Subcutaneous abdominal adipose tissue (tissue), 5 donors: Measurements from ENCODE around the gene UBE2D3.
"Not testable (repeated sequence)": the region's sequence is repeated elsewhere in the genome, so short reads cannot be mapped to it uniquely, and the experiment has no call there.

Experiments
- H3K27ac ChIP-seq: one replicate; pipeline ENCODE4 v1.7.0; 2013; ENCODE audit warnings: low read depth, mild to moderate bottlenecking, inconsistent platforms, low read length, moderate library complexity
- H3K27me3 ChIP-seq, 5 donors: one replicate each; pipeline ENCODE4 v1.7.0; 2013; ENCODE audit warnings: low read length in 5 of 5, inconsistent platforms in 1 of 5; ENCODE audit not compliant: control insufficient read depth in 5 of 5, insufficient read depth in 4 of 5
- H3K36me3 ChIP-seq, 5 donors: one replicate each; pipeline ENCODE4 v1.7.0; 2013; ENCODE audit warnings: low read length in 5 of 5; ENCODE audit not compliant: control insufficient read depth in 5 of 5, insufficient read depth in 5 of 5
- H3K4me1 ChIP-seq, 5 donors: one replicate each; pipeline ENCODE4 v1.7.0; 2013; ENCODE audit warnings: low read length in 5 of 5, mild to moderate bottlenecking in 3 of 5, moderate library complexity in 1 of 5; ENCODE audit not compliant: control insufficient read depth in 5 of 5, insufficient read depth in 5 of 5
- H3K4me3 ChIP-seq, 5 donors: one replicate each; pipeline ENCODE4 v1.7.0; 2013; ENCODE audit warnings: low read length in 5 of 5, low read depth in 1 of 5
- H3K9ac ChIP-seq, 5 donors: one replicate each; pipeline ENCODE4 v1.7.0; 2013; ENCODE audit warnings: low read length in 5 of 5, mild to moderate bottlenecking in 4 of 5, moderate library complexity in 3 of 5
- H3K9me3 ChIP-seq, 5 donors: one replicate each; pipeline ENCODE4 v1.7.0; 2013; ENCODE audit warnings: low read length in 5 of 5; ENCODE audit not compliant: control insufficient read depth in 5 of 5
- donor health status: healthy.
- donor health status: healthy.
- donor health status: healthy.
- donor health status: healthy.
- donor health status: healthy.

UBE2D3 gene

GRCh38 chr4:102823464-102823863, 3.9 kb downstream of the UBE2D3 start:
- peak overlapping the region; percentile 55 to 100 (median 98) for H3K4me3 ChIP-seq
- peaks cover 2 to 72% (median 61%) of the 10 kb centered on the region in 5 donors for H3K4me1 ChIP-seq
- H3K36me3 ChIP-seq, result peaks cover 0 to 2% (median 0%) of the 10 kb centered on the region in 5 donors
- no peaks in the 10 kb centered on the region for H3K27me3 ChIP-seq
- H3K27ac ChIP-seq, result peak overlapping the region; percentile 100
- no peaks in the 10 kb centered on the region for H3K9me3 ChIP-seq
- peak overlapping the region in 4 of 5 donors; percentile 39 to 100 (median 72) for H3K9ac ChIP-seq

DNA sequence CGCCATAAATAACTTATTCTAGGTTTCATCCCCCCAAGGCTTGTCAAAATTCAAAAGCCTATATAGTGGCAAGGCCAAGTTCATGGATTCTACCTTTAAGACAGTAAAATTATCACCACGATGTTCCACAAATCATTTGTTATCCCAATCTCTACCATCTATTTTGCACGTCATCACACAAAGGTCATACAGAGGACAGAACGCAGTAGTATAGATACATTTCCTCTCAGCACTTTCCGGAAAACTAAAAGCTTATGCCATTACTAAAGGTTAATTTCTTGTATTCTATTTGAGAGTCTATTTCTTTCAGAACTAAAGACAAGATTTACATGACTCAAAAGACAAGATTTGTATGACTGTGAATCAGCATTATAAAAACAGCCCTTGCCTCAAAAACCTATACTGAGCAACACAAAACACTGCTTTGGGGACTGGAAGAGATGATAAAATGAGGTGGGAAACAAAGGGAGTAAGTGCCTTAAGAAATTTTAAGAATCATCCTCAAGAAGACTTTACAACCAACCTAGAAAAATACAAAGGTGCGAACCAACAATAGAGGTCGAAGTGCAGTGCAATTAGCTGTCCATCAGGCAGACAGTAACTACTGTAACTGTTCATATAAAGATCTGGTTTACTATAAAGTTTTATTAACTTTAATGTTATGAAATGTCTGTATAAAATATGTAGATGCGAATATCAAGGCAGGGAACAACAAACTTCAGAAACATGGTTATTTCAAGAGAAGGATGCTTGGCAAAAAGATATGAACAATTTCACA, 7.6 kb downstream of the UBE2D3 start:
- peaks cover 0 to 2% (median 0%) of the 10 kb centered on the region in 5 donors for H3K36me3 ChIP-seq
- no peaks in the 10 kb centered on the region for H3K9me3 ChIP-seq
- peak overlapping the region in 1 of 5 donors; percentile 24 for H3K9ac ChIP-seq
- H3K4me1 ChIP-seq, result peaks cover 14 to 90% (median 88%) of the 10 kb centered on the region in 5 donors
- H3K27ac ChIP-seq, result peak overlapping the region; percentile 80
- H3K4me3 ChIP-seq, result peak overlapping the region in 1 of 5 donors; percentile 9
- H3K27me3 ChIP-seq, result no peaks in the 10 kb centered on the region

GRCh38 chr4:102819100-102819499, 8.3 kb downstream of the UBE2D3 start:
- peaks cover 14 to 84% (median 82%) of the 10 kb centered on the region in 5 donors for H3K4me1 ChIP-seq
- not testable (repeated sequence) for H3K27me3 ChIP-seq, H3K9me3 ChIP-seq, H3K9ac ChIP-seq, H3K36me3 ChIP-seq
- H3K4me3 ChIP-seq, result peak overlapping the region in 1 of 5 donors; percentile 9
- H3K27ac ChIP-seq, result peak overlapping the region; percentile 80

GRCh38 chr4:102817613-102818268, 9.6 kb downstream of the UBE2D3 start:
- Histone ChIP-seq H3K9me3 (no peaks in the 10 kb centered on the region), H3K4me1 (peaks cover 14 to 83% (median 76%) of the 10 kb centered on the region in 5 donors), H3K36me3 (no peaks in the 10 kb centered on the region), H3K4me3 (peak overlapping the region in 3 of 5 donors; percentile 11 to 44 (median 17)), H3K27ac (peak overlapping the region; percentile 80), H3K27me3 (no peaks in the 10 kb centered on the region), H3K9ac (peak overlapping the region in 3 of 5 donors; percentile 1 to 59 (median 12))

GRCh38 chr4:102817021-102817605, 10.2 kb downstream of the UBE2D3 start:
- Histone ChIP-seq H3K36me3 (peaks cover 0 to 3% (median 0%) of the 10 kb centered on the region in 5 donors), H3K27ac (peak overlapping the region; percentile 80)

DNA sequence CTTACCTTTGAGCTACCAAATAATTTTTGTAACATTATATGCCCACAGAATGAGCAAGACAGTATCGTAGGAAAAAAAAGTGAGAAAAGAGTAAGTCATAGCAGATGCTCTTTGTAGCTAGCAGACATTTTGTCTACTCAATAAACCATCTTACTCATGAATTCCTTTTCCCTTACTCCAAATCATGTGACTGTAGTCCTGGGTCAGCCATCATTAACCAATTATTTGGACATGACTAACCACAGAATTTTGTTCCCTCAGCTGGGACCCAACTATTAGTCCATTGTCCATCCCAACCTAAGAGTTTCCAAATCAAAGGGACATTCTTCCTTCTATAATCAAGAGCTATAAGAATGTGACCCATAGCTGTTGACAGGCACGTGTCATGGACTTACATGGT, 11.4 kb downstream of the UBE2D3 start:
- H3K36me3 ChIP-seq, result peaks cover 0 to 4% (median 0%) of the 10 kb centered on the region in 5 donors
- no peak overlapping the region for H3K4me3 ChIP-seq
- peaks cover 14 to 79% (median 75%) of the 10 kb centered on the region in 5 donors for H3K4me1 ChIP-seq

More at GRCh38 chr4:102817021-102817605, 10.2 kb downstream of the UBE2D3 start:
- Histone ChIP-seq H3K4me1 (peaks cover 14 to 79% (median 76%) of the 10 kb centered on the region in 5 donors), H3K4me3 (peak overlapping the region in 1 of 5 donors; percentile 11), H3K9ac (peak overlapping the region in 1 of 5 donors; percentile 1), H3K9me3 (no peaks in the 10 kb centered on the region), H3K27me3 (no peaks in the 10 kb centered on the region)

GRCh38 chr4:102809691-102810090, 17.7 kb downstream of the UBE2D3 start:
- no peaks in the 10 kb centered on the region for H3K27me3 ChIP-seq
- no peak overlapping the region for H3K9ac ChIP-seq
- H3K36me3 ChIP-seq, result peaks cover 11 to 37% (median 28%) of the 10 kb centered on the region in 5 donors
- H3K4me1 ChIP-seq, result peaks cover 0 to 43% (median 35%) of the 10 kb centered on the region in 5 donors
- no peaks in the 10 kb centered on the region for H3K9me3 ChIP-seq
- no peak overlapping the region for H3K4me3 ChIP-seq
- H3K27ac ChIP-seq, result no peak overlapping the region

More for the DNA sequence above, 11.4 kb downstream of the UBE2D3 start:
- Histone ChIP-seq H3K9me3 (no peaks in the 10 kb centered on the region), H3K27me3 (no peaks in the 10 kb centered on the region), H3K9ac (no peak overlapping the region), H3K27ac (peak overlapping the region; percentile 80)

GRCh38 chr4:102809190-102809589, 18.2 kb downstream of the UBE2D3 start:
- Histone ChIP-seq H3K27ac (peak overlapping the region; percentile 35), H3K9ac (no peak overlapping the region), H3K27me3 (no peaks in the 10 kb centered on the region), H3K4me3 (no peak overlapping the region), H3K36me3 (peaks cover 11 to 37% (median 29%) of the 10 kb centered on the region in 5 donors), H3K9me3 (no peaks in the 10 kb centered on the region), H3K4me1 (peaks cover 0 to 43% (median 35%) of the 10 kb centered on the region in 5 donors)

- Histone ChIP-seq H3K27me3 (no peaks in the 10 kb centered on the region), H3K27ac (no peak overlapping the region), H3K4me1 (peaks cover 0 to 35% (median 29%) of the 10 kb centered on the region in 5 donors), H3K4me3 (no peak overlapping the region), H3K9me3 (no peaks in the 10 kb centered on the region), H3K36me3 (peaks cover 18 to 48% (median 40%) of the 10 kb centered on the region in 5 donors), H3K9ac (no peak overlapping the region)
These were observed 19.3 kb downstream of the UBE2D3 start for GRCh38 chr4:102808009-102808408.
